ENCODE measurements around the gene PLEKHA5. TPM values are rescaled to one million over a fixed set of nuclear protein-coding genes. Genes with fewer than 3 reads are reported as not detected.

PLEKHA5 gene
- total RNA-seq, 1 donor from 2014 or later, result 2.0 TPM

- no peaks in the 10 kb centered on the region for H3K27me3 Mint-ChIP-seq (ENCODE audit: insufficient read depth)
- no peak overlapping the region for H3K4me3 Mint-ChIP-seq
- no peak for DNase-seq (ENCODE audit: low spot score)
- no peaks in the 10 kb centered on the region for H3K9me3 Mint-ChIP-seq
- peaks cover 5% of the 10 kb centered on the region for H3K4me1 Mint-ChIP-seq (ENCODE audit: low read depth)
- no peak overlapping the region for H3K27ac Mint-ChIP-seq
- no peaks in the 10 kb centered on the region for H3K36me3 Mint-ChIP-seq (ENCODE audit: low read depth)
- intact Hi-C loops (cut with micrococcal nuclease), result no loop called here
Observed at GRCh38 chr12:19415563-19415962, 286.0 kb downstream of the PLEKHA5 start.

- Mint-ChIP-seq H3K4me1 (ENCODE audit: low read depth) (peaks cover 17% of the 10 kb centered on the region), H3K27ac (no peak overlapping the region)
Observed at GRCh38 chr12:19419086-19419485, 289.6 kb downstream of the PLEKHA5 start.

GRCh38 chr12:19421503-19422282, 292.2 kb downstream of the PLEKHA5 start:
- Mint-ChIP-seq H3K4me1 (ENCODE audit: low read depth) (peaks cover 17% of the 10 kb centered on the region), H3K36me3 (ENCODE audit: low read depth) (no peaks in the 10 kb centered on the region), H3K27me3 (ENCODE audit: insufficient read depth) (no peaks in the 10 kb centered on the region), H3K27ac (peak overlapping the region; percentile 48), H3K9me3 (no peaks in the 10 kb centered on the region), H3K4me3 (no peak overlapping the region)
- DNase-seq (ENCODE audit: low spot score), result no peak
- intact Hi-C loops (cut with micrococcal nuclease), result no loop called here

More at GRCh38 chr12:19419086-19419485, 289.6 kb downstream of the PLEKHA5 start:
- intact Hi-C loops (cut with micrococcal nuclease), result no loop called here
- DNase-seq (ENCODE audit: low spot score), result no peak
- no peaks in the 10 kb centered on the region for H3K27me3 Mint-ChIP-seq (ENCODE audit: insufficient read depth)
- no peaks in the 10 kb centered on the region for H3K36me3 Mint-ChIP-seq (ENCODE audit: low read depth)
- H3K4me3 Mint-ChIP-seq, result no peak overlapping the region
- H3K9me3 Mint-ChIP-seq, result no peaks in the 10 kb centered on the region

GRCh38 chr12:19423166-19423930, 293.8 kb downstream of the PLEKHA5 start:
- intact Hi-C loops (cut with micrococcal nuclease), result no loop called here
- Mint-ChIP-seq H3K9me3 (no peaks in the 10 kb centered on the region), H3K27ac (no peak overlapping the region), H3K4me1 (ENCODE audit: low read depth) (peaks cover 18% of the 10 kb centered on the region), H3K27me3 (ENCODE audit: insufficient read depth) (no peaks in the 10 kb centered on the region), H3K36me3 (ENCODE audit: low read depth) (peaks cover 2% of the 10 kb centered on the region), H3K4me3 (no peak overlapping the region)
- no peak for DNase-seq (ENCODE audit: low spot score)

Measured in activated T-helper 1 cell treated with anti-CD3 and anti-CD28 coated beads, Interleukin-12 subunit alpha, Interleukin-12 subunit beta, Interleukin-2, Interleukin-4 antibody, amounts not matched to agents 30 ng/mL and 10 ng/mL and 1 ng/mL, durations not matched to agents 14 hours and 24 hours and 36 hours (primary cell).